GM12878 (cell line): Measurements from ENCODE around the gene PLXDC1. TPM values are rescaled to one million over a fixed set of nuclear protein-coding genes. Genes with fewer than 3 reads are reported as not detected.

ENCODE experiments used
- ATAC-seq: fragments of 200-7000 bp; cut with Tn5 transposase; 3 replicates; pipeline ENCODE4 v1.9.1; 2020; ENCODE audit warnings: mild to moderate bottlenecking, moderate library complexity
- BruUV-seq: library from RNA; stranded (reverse); fragments of 400-500 nt; replicated peaks from 2 replicates; lab custom pipeline; 2021; lab: Mats Ljungman, UMichigan
- CTCF ChIA-PET: fragments of 300-600 bp; sonication (Branson Sonifier 250); formaldehyde crosslinking; extraction: SDS; loops from one replicate; lab custom pipeline; 2021; ENCODE audit warnings: inconsistent platforms; lab: Yijun Ruan, JAX
- POLR2A ChIA-PET: fragments of 350-600 bp; formaldehyde crosslinking; extraction: SDS; loops from one replicate; lab custom pipeline; 2021; ENCODE audit warnings: inconsistent platforms; lab: Charles Lee
- RAD21 ChIA-PET: fragments of 300-600 bp; sonication (Branson Sonifier 250); formaldehyde crosslinking; loops from one replicate; lab custom pipeline; 2023; ENCODE audit warnings: antibody characterized with exemption; ENCODE audit not compliant: unreplicated experiment; lab: Charles Lee
- SMC1A ChIA-PET: fragments of 300-600 bp; sonication (Branson Sonifier 250); formaldehyde crosslinking; loops from one replicate; lab custom pipeline; 2023; ENCODE audit not compliant: unreplicated experiment, uncharacterized antibody; lab: Charles Lee
- DNase-seq: peaks from one replicate; pipeline ENCODE4 v3.0.0-alpha.2; 2011; ENCODE audit warnings: low read depth, low spot score
- FAIRE-seq: peaks from 3 replicates; lab custom pipeline; 2011; peaks lifted over from hg19 to GRCh38; lab: Jason Lieb, UNC
- H2AFZ ChIP-seq: 2 replicates; pipeline ENCODE4 v1.6.0; 2011; ENCODE audit warnings: low read depth, low read length, control low read depth; ENCODE audit not compliant: control insufficient read depth
- H3K27ac ChIP-seq: 2 replicates; pipeline ENCODE4 v1.5.1; 2011; ENCODE audit warnings: control low read depth; ENCODE audit not compliant: control insufficient read depth, insufficient read depth
- H3K27me3 ChIP-seq, 2 experiments: replicated peaks in 1 of 2; 2 replicates each; pipeline versions ENCODE4 v1.6.0 to v1.6.1; 2011; ENCODE audit warnings: low read length in 1 of 2; ENCODE audit not compliant: control insufficient read depth in 2 of 2, insufficient read depth in 2 of 2
- H3K36me3 ChIP-seq, 2 experiments: 2 replicates each; pipeline ENCODE4 v1.5.1; 2011; ENCODE audit warnings: low read length in 1 of 2; ENCODE audit not compliant: control insufficient read depth in 2 of 2, insufficient read depth in 2 of 2
- H3K4me1 ChIP-seq: 2 replicates; pipeline ENCODE4 v1.6.1; 2011; ENCODE audit warnings: mild to moderate bottlenecking, low read length, moderate library complexity, mixed read lengths; ENCODE audit not compliant: control insufficient read depth, insufficient read depth
- H3K4me2 ChIP-seq: 2 replicates; pipeline ENCODE4 v1.6.0; 2011; ENCODE audit warnings: control low read depth; ENCODE audit not compliant: control insufficient read depth, insufficient read depth
- H3K4me3 ChIP-seq: fragments of 200-600 bp; sonication (generic); 2 replicates; pipeline ENCODE4 v1.5.1; 2016
- H3K79me2 ChIP-seq: 2 replicates; pipeline ENCODE4 v1.6.0; 2011; ENCODE audit warnings: low read length; ENCODE audit not compliant: control insufficient read depth, insufficient read depth
- H3K9ac ChIP-seq: 2 replicates; pipeline ENCODE4 v1.8.0; 2011; ENCODE audit warnings: low read length, control low read depth, mixed read lengths; ENCODE audit not compliant: control insufficient read depth, insufficient read depth
- H3K9me3 ChIP-seq: replicated peaks from 3 replicates; pipeline ENCODE4 v1.5.1; 2011; ENCODE audit warnings: mild to moderate bottlenecking, low read length; ENCODE audit not compliant: control insufficient read depth, insufficient read depth
- H4K20me1 ChIP-seq: 2 replicates; pipeline ENCODE4 v1.6.0; 2011; ENCODE audit not compliant: control insufficient read depth, insufficient read depth
- ASH2L ChIP-seq: fragments of 300-600, 200-600 bp; sonication (generic); IDR thresholded peaks from 2 replicates; pipeline ENCODE4 v1.6.1; 2017; ENCODE audit warnings: low read depth, mild to moderate bottlenecking, borderline replicate concordance
- BRCA1 ChIP-seq: IDR thresholded peaks from 2 replicates; pipeline ENCODE4 v1.6.1; 2011; ENCODE audit warnings: low read depth, low read length, improper control_type of control experiment
- E2F4 ChIP-seq: IDR thresholded peaks from 2 replicates; pipeline ENCODE4 v1.6.1; 2012; ENCODE audit warnings: low read depth, low read length, improper control_type of control experiment
- HCFC1 ChIP-seq: fragments of 150-350 bp; IDR thresholded peaks from 2 replicates; pipeline ENCODE4 v1.6.1; 2014; ENCODE audit warnings: low read length
- MXI1 ChIP-seq: fragments of 150-350 bp; IDR thresholded peaks from 2 replicates; pipeline ENCODE4 v1.6.1; 2011; ENCODE audit warnings: low read depth, mild to moderate bottlenecking, inconsistent platforms, low read length, improper control_type of control experiment
- NFIC ChIP-seq: IDR thresholded peaks from 2 replicates; pipeline ENCODE4 v1.6.1; 2012; ENCODE audit warnings: low read depth, mild to moderate bottlenecking, inconsistent platforms, low read length, moderate library complexity
- NFXL1 ChIP-seq: fragments of 450-650 bp; IDR thresholded peaks from 2 replicates; pipeline ENCODE4 v1.6.1; 2017; ENCODE audit warnings: antibody characterized with exemption, mild to moderate bottlenecking, borderline replicate concordance
- NFYB ChIP-seq: IDR thresholded peaks from 2 replicates; pipeline ENCODE4 v1.6.1; 2011; ENCODE audit warnings: low read depth, mild to moderate bottlenecking, low read length, improper control_type of control experiment, moderate library complexity; ENCODE audit not compliant: insufficient read depth
- PAX8 ChIP-seq: fragments of 450-650 bp; IDR thresholded peaks from 2 replicates; pipeline ENCODE4 v1.6.1; 2017; ENCODE audit warnings: mild to moderate bottlenecking, moderate library complexity
- SP1 ChIP-seq: IDR thresholded peaks from one replicate; pipeline ENCODE4 v1.6.1; 2011; ENCODE audit warnings: low read depth, low read length
- TCF12 ChIP-seq: IDR thresholded peaks from 2 replicates; pipeline ENCODE4 v1.6.1; 2011; ENCODE audit warnings: low read depth, mild to moderate bottlenecking, low read length
- ZBTB33 ChIP-seq: fragments of 450-650 bp; IDR thresholded peaks from 2 replicates; pipeline ENCODE4 v1.6.1; 2017; ENCODE audit warnings: mild to moderate bottlenecking
- WGBS: methylation state at CpG from one replicate; pipeline ENCODE4 v1.1.6; 2016; ENCODE audit warnings: low lambda C conversion rate; ENCODE audit not compliant: insufficient replicate concordance, insufficient coverage; ENCODE audit errors: missing lambda C conversion rate; 5-methylcytosine and 5-hydroxymethylcytosine counted together
- in situ Hi-C: fragments of 300-500 bp; cut with MboI; formaldehyde crosslinking; loops from 9 replicates; pipeline ENCODE4 v1.14.3; 2018; ENCODE audit warnings: mixed read lengths
- intact Hi-C: fragments of 100-400 bp; cut with micrococcal nuclease; formaldehyde crosslinking; loops from one replicate; pipeline ENCODE4 v1.14.2; 2022; ENCODE audit not compliant: unreplicated experiment
- polyA plus RNA-seq, 11 experiments: library from polyadenylated mRNA; depleted of rRNA in 4 of 11; unstranded in 6 of 11; stranded (reverse) in 5 of 11; fragments of >200 nt; fragmentation: Nextera tagmentation in 4 of 11; fragmentation: Illumina TruSeq in 1 of 11; extraction: Ambion mirVana in 4 of 11; extraction: Trizol in 1 of 11; gene quantifications; 1 replicate in 1 of 11; 2 replicates in 10 of 11; pipeline versions ENCODE4 v1.2.1 to v1.2.3, GENCODE V29; 2011 to 2016; ENCODE audit warnings: inconsistent platforms in 2 of 11, missing spikeins in 2 of 11, low read depth in 1 of 11
- total RNA-seq, 4 experiments: library from RNA; depleted of rRNA in 3 of 4; stranded (reverse); fragments of >200 nt in 3 of 4; fragmentation: Illumina TruSeq in 1 of 4; extraction: Trizol in 1 of 4; gene quantifications; 2 replicates each; pipeline versions ENCODE4 v1.2.1 to v1.2.3, GENCODE V29; 2013 to 2021

Gene PLXDC1
- total and polyA plus RNA-seq, 10 of the 15 experiments (the other 5 are each of a cell fraction or from before 2014, with no cell fraction given) = 0.03 to 0.30 (median 0.22) TPM; not detected in 7

GRCh38 chr17:39125143-39125875 is 26.1 kb downstream of the PLXDC1 start:
- ChIA-PET SMC1A (interaction anchor here (1.4 kb wide), 1 partner anchor 28 kb away, joined by 5 read pairs; no protein-coding TSS in a partner anchor), POLR2A (interaction anchor here (0.6 kb wide), 2 partner anchors 143 to 682 kb away, joined by 6 read pairs; no protein-coding TSS in a partner anchor), RAD21 (interaction anchor here (1.8 kb wide), 1 partner anchor 142 kb away, joined by 4 read pairs; no protein-coding TSS in a partner anchor), CTCF (interaction anchor here (0.6 to 1.3 kb wide), 2 partner anchors 111 to 530 kb away, joined by 4 to 5 read pairs; no protein-coding TSS in a partner anchor)
- no peaks in the 10 kb centered on the region for H3K36me3 ChIP-seq
- ATAC-seq (no peak), DNase-seq (no peak), FAIRE-seq (no peak)
- H3K4me3 ChIP-seq = no peak overlapping the region
- TF ChIP-seq NFYB = no peak
- TF ChIP-seq TCF12 = no peak
- H2AFZ ChIP-seq = no peak overlapping the region
- no TSS peak for BruUV-seq
- H3K27me3 ChIP-seq = no peaks in the 10 kb centered on the region
- in situ Hi-C loops (no loop called here), intact Hi-C loops (no loop called here)
- no peaks in the 10 kb centered on the region for H3K9me3 ChIP-seq
- 97% methylated on average over 2 of the region's 2 CpGs for WGBS
- no peaks in the 10 kb centered on the region for H3K79me2 ChIP-seq
- no peaks in the 10 kb centered on the region for H4K20me1 ChIP-seq
- no peak overlapping the region for H3K27ac ChIP-seq
- H3K9ac ChIP-seq = no peak overlapping the region
- no peak overlapping the region for H3K4me2 ChIP-seq
- no peaks in the 10 kb centered on the region for H3K4me1 ChIP-seq

- Histone ChIP-seq H3K36me3 (no peaks in the 10 kb centered on the region), H3K9me3 (no peaks in the 10 kb centered on the region), H4K20me1 (no peaks in the 10 kb centered on the region), H3K79me2 (no peaks in the 10 kb centered on the region), H3K4me3 (no peak overlapping the region), H2AFZ (no peak overlapping the region), H3K9ac (no peak overlapping the region), H3K27ac (no peak overlapping the region), H3K4me2 (no peak overlapping the region), H3K4me1 (peaks cover 7% of the 10 kb centered on the region), H3K27me3 (no peaks in the 10 kb centered on the region)
- no peak for DNase-seq
- no TSS peak for BruUV-seq
- intact Hi-C loops (no loop called here), in situ Hi-C loops (no loop called here)
- ChIA-PET POLR2A (interaction anchor here (0.6 kb wide), 1 partner anchor 35 kb away, joined by 4 read pairs; no protein-coding TSS in a partner anchor), RAD21 (interaction anchor here (1.8 kb wide), 1 partner anchor 141 kb away, joined by 4 read pairs; no protein-coding TSS in a partner anchor), SMC1A (interaction anchor here (1.4 kb wide), 1 partner anchor 30 kb away, joined by 5 read pairs; no protein-coding TSS in a partner anchor), CTCF (no interaction called here)
- WGBS = 31% methylated on average over 9 of the region's 9 CpGs
- no peak for FAIRE-seq
- ATAC-seq = no peak
- TF ChIP-seq E2F4 = no peak
- no peak for TF ChIP-seq ASH2L
- no peak for TF ChIP-seq BRCA1
- TF ChIP-seq MXI1 = no peak
- TF ChIP-seq HCFC1 = no peak
- no peak for TF ChIP-seq ZBTB33
- no peak for TF ChIP-seq NFIC
- no peak for TF ChIP-seq SP1
- TF ChIP-seq NFXL1 = no peak
- no peak for TF ChIP-seq PAX8
Observed at GRCh38 chr17:39123627-39124026, 27.8 kb downstream of the PLXDC1 start.
